Astrocyte (in vitro differentiated cells and primary cell): ENCODE data around the gene MICAL3. TPM values are rescaled to one million over a fixed set of nuclear protein-coding genes. Genes with fewer than 3 reads are reported as not detected.

ENCODE experiments used
- DNase-seq: peaks from one replicate; pipeline ENCODE4 v3.0.0-alpha.2; 2010; ENCODE audit warnings: low read depth
- FAIRE-seq: peaks from 2 replicates; lab custom pipeline; 2011; peaks lifted over from hg19 to GRCh38; lab: Jason Lieb, UNC
- H2AFZ ChIP-seq: 2 replicates; pipeline ENCODE4 v1.6.0; 2012; ENCODE audit warnings: low read depth, low read length, inconsistent platforms
- H3K27ac ChIP-seq: 2 replicates; pipeline ENCODE4 v1.5.1; 2011; ENCODE audit warnings: low read depth, low read length, inconsistent platforms
- H3K27me3 ChIP-seq: 2 replicates; pipeline ENCODE4 v1.6.0; 2011; ENCODE audit warnings: low read length, inconsistent platforms; ENCODE audit not compliant: insufficient read depth
- H3K36me3 ChIP-seq: 2 replicates; pipeline ENCODE4 v1.5.1; 2011; ENCODE audit warnings: low read length, inconsistent platforms; ENCODE audit not compliant: insufficient read depth
- H3K4me1 ChIP-seq: 2 replicates; pipeline ENCODE4 v1.5.1; 2011; ENCODE audit warnings: low read length, inconsistent platforms; ENCODE audit not compliant: insufficient read depth
- H3K4me2 ChIP-seq: 2 replicates; pipeline ENCODE4 v1.6.0; 2012; ENCODE audit warnings: low read length, inconsistent platforms
- H3K4me3 ChIP-seq: 2 replicates; pipeline ENCODE4 v1.5.1; 2011; ENCODE audit warnings: low read depth, mild to moderate bottlenecking, low read length, inconsistent platforms; ENCODE audit not compliant: insufficient read depth
- H3K79me2 ChIP-seq: 2 replicates; pipeline ENCODE4 v1.6.0; 2012; ENCODE audit warnings: mild to moderate bottlenecking, low read length, inconsistent platforms; ENCODE audit not compliant: insufficient read depth
- H3K9ac ChIP-seq: 2 replicates; pipeline ENCODE4 v1.6.0; 2012; ENCODE audit warnings: mild to moderate bottlenecking, low read length, inconsistent platforms
- H3K9me3 ChIP-seq: 2 replicates; pipeline ENCODE4 v1.5.1; 2012; ENCODE audit warnings: low read depth, mild to moderate bottlenecking, low read length, inconsistent platforms; ENCODE audit not compliant: insufficient read depth
- H4K20me1 ChIP-seq: 2 replicates; pipeline ENCODE4 v1.6.0; 2012; ENCODE audit warnings: low read length, inconsistent platforms; ENCODE audit not compliant: insufficient read depth
- H3K27ac Mint-ChIP-seq: one replicate; pipeline ENCODE4 v1.8.0; 2021; ENCODE audit warnings: mild to moderate bottlenecking, mixed read lengths; ENCODE audit not compliant: unreplicated experiment
- H3K27me3 Mint-ChIP-seq: one replicate; pipeline ENCODE4 v1.8.0; 2021; ENCODE audit warnings: low read depth, mixed read lengths; ENCODE audit not compliant: unreplicated experiment
- H3K36me3 Mint-ChIP-seq: one replicate; pipeline ENCODE4 v1.8.0; 2021; ENCODE audit warnings: low read depth, mixed read lengths; ENCODE audit not compliant: unreplicated experiment
- H3K4me1 Mint-ChIP-seq: one replicate; pipeline ENCODE4 v1.8.0; 2021; ENCODE audit warnings: low read depth, mixed read lengths; ENCODE audit not compliant: unreplicated experiment
- H3K4me3 Mint-ChIP-seq: one replicate; pipeline ENCODE4 v1.8.0; 2021; ENCODE audit warnings: mild to moderate bottlenecking, moderate library complexity, mixed read lengths; ENCODE audit not compliant: unreplicated experiment
- H3K9me3 Mint-ChIP-seq: one replicate; pipeline ENCODE4 v1.8.0; 2021; ENCODE audit warnings: mild to moderate bottlenecking, mixed read lengths; ENCODE audit not compliant: unreplicated experiment
- CTCF ChIP-seq: IDR thresholded peaks from 2 replicates; pipeline ENCODE4 v1.5.1; 2011; ENCODE audit warnings: low read depth, mild to moderate bottlenecking, inconsistent platforms, low read length, moderate library complexity; ENCODE audit not compliant: insufficient read depth
- EZH2 ChIP-seq: IDR thresholded peaks from 2 replicates; pipeline ENCODE4 v1.6.1; 2012; ENCODE audit warnings: mild to moderate bottlenecking, low read length, inconsistent platforms; ENCODE audit not compliant: insufficient read depth
- total RNA-seq: library from RNA; stranded (reverse); gene quantifications from 2 replicates; pipeline ENCODE4 v1.2.1, GENCODE V29; 2021

The MICAL3 gene
- total RNA-seq, 1 donor from 2014 or later: 113 TPM

GRCh38 chr22:17976121-17976520 is 48.2 kb downstream of the MICAL3 start:
- H3K4me3 ChIP-seq: no peak overlapping the region
- H3K27me3 ChIP-seq: no peaks in the 10 kb centered on the region
- peaks cover 91% of the 10 kb centered on the region for H3K79me2 ChIP-seq
- H4K20me1 ChIP-seq: peaks cover 68% of the 10 kb centered on the region
- H3K9me3 ChIP-seq: no peaks in the 10 kb centered on the region
- peaks cover 15% of the 10 kb centered on the region for H3K4me1 ChIP-seq
- H3K36me3 Mint-ChIP-seq: peaks cover 8% of the 10 kb centered on the region
- no peak overlapping the region for H3K27ac ChIP-seq
- no peak for DNase-seq
- H3K4me2 ChIP-seq: no peak overlapping the region
- no peaks in the 10 kb centered on the region for H3K36me3 ChIP-seq
- no peak overlapping the region for H3K9ac ChIP-seq
- no peak overlapping the region for H3K27ac Mint-ChIP-seq
- no peaks in the 10 kb centered on the region for H3K27me3 Mint-ChIP-seq
- TF ChIP-seq CTCF (no peak), EZH2 (no peak)
- FAIRE-seq: no peak
- no peak overlapping the region for H3K4me3 Mint-ChIP-seq
- no peak overlapping the region for H2AFZ ChIP-seq
- no peaks in the 10 kb centered on the region for H3K9me3 Mint-ChIP-seq
- H3K4me1 Mint-ChIP-seq: peaks cover 49% of the 10 kb centered on the region

- no peak overlapping the region for H3K4me3 ChIP-seq
- H3K9me3 ChIP-seq: no peaks in the 10 kb centered on the region
- H3K9ac ChIP-seq: no peak overlapping the region
- peaks cover 8% of the 10 kb centered on the region for H3K36me3 Mint-ChIP-seq
- peaks cover 91% of the 10 kb centered on the region for H3K79me2 ChIP-seq
- no peaks in the 10 kb centered on the region for H3K27me3 Mint-ChIP-seq
- no peaks in the 10 kb centered on the region for H3K27me3 ChIP-seq
- no peak for TF ChIP-seq EZH2
- TF ChIP-seq CTCF: no peak
- peaks cover 61% of the 10 kb centered on the region for H4K20me1 ChIP-seq
- no peaks in the 10 kb centered on the region for H3K36me3 ChIP-seq
- FAIRE-seq (no peak), DNase-seq (no peak)
- H3K4me1 Mint-ChIP-seq: peaks cover 46% of the 10 kb centered on the region
- no peak overlapping the region for H3K27ac ChIP-seq
- no peak overlapping the region for H2AFZ ChIP-seq
- no peak overlapping the region for H3K4me3 Mint-ChIP-seq
- no peak overlapping the region for H3K4me2 ChIP-seq
- no peak overlapping the region for H3K27ac Mint-ChIP-seq
- peaks cover 23% of the 10 kb centered on the region for H3K4me1 ChIP-seq
- H3K9me3 Mint-ChIP-seq: no peaks in the 10 kb centered on the region
Measured at GRCh38 chr22:17974703-17975372, 49.5 kb downstream of the MICAL3 start.

GRCh38 chr22:17974087-17974486 is 50.3 kb downstream of the MICAL3 start:
- FAIRE-seq: no peak
- no peaks in the 10 kb centered on the region for H3K9me3 Mint-ChIP-seq

More at GRCh38 chr22:17974087-17974486, 50.3 kb downstream of the MICAL3 start:
- H4K20me1 ChIP-seq: peaks cover 60% of the 10 kb centered on the region
- H2AFZ ChIP-seq: no peak overlapping the region
- peaks cover 30% of the 10 kb centered on the region for H3K4me1 ChIP-seq
- Mint-ChIP-seq H3K27ac (no peak overlapping the region), H3K4me1 (peaks cover 49% of the 10 kb centered on the region), H3K27me3 (no peaks in the 10 kb centered on the region), H3K36me3 (peaks cover 8% of the 10 kb centered on the region), H3K4me3 (no peak overlapping the region)
- no peaks in the 10 kb centered on the region for H3K9me3 ChIP-seq
- no peak for DNase-seq
- H3K4me2 ChIP-seq: no peak overlapping the region
- H3K79me2 ChIP-seq: peaks cover 91% of the 10 kb centered on the region
- H3K27me3 ChIP-seq: no peaks in the 10 kb centered on the region
- H3K9ac ChIP-seq: no peak overlapping the region
- no peak overlapping the region for H3K27ac ChIP-seq
- TF ChIP-seq CTCF (no peak), EZH2 (no peak)
- no peaks in the 10 kb centered on the region for H3K36me3 ChIP-seq
- H3K4me3 ChIP-seq: no peak overlapping the region
